WI38 (cell line): ENCODE results near the gene ANKRD13A.
"Not testable (repeated sequence)": the region's sequence is repeated elsewhere in the genome, so short reads cannot be mapped to it uniquely, and the experiment has no call there.

Experiments used
- H3K4me3 ChIP-seq: 2 replicates; pipeline ENCODE4 v1.5.1; 2011; ENCODE audit warnings: low read depth, mild to moderate bottlenecking, control low read depth, low read length
- TF ChIP-seq, protein P1 (sequence below): IDR thresholded peaks from 2 replicates; pipeline ENCODE4 v1.5.1; 2012; ENCODE audit warnings: low read depth, mild to moderate bottlenecking, control low read depth, low read length

ANKRD13A gene

DNA sequence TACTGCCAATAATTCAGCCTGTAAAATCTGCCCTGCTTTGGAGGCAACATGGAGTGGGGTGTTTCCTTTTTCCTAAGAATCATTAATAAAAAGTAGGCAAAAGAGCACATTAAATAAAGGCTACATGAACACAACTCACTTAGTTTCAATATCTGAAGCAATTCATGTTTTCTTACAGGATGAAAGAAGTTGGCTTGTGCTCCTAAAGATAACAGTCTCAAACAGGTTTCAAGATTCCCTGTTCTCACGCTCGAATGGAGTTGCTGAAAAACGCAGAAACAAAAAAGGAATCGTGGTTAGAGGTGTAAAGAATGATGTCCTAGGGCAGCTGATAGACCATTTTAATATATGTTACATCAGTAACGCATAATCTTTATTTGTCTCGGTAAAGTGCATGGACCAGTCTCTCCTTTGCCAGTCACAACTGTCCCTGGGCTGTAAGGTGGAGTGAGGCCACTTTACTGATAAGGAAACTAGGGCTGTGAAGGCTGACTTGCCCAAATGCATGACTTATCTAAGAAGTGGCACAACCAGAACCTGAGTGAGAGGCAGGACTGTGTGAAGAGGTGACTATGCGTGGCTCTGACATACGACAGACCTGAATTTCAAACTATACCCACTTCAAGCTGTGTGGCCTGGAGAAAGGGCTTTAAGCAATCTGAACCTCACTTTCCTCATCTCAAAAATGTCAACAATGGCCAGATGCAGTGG lies 15.6 kb upstream of the ANKRD13A start:
- TF ChIP-seq, protein P1, sequence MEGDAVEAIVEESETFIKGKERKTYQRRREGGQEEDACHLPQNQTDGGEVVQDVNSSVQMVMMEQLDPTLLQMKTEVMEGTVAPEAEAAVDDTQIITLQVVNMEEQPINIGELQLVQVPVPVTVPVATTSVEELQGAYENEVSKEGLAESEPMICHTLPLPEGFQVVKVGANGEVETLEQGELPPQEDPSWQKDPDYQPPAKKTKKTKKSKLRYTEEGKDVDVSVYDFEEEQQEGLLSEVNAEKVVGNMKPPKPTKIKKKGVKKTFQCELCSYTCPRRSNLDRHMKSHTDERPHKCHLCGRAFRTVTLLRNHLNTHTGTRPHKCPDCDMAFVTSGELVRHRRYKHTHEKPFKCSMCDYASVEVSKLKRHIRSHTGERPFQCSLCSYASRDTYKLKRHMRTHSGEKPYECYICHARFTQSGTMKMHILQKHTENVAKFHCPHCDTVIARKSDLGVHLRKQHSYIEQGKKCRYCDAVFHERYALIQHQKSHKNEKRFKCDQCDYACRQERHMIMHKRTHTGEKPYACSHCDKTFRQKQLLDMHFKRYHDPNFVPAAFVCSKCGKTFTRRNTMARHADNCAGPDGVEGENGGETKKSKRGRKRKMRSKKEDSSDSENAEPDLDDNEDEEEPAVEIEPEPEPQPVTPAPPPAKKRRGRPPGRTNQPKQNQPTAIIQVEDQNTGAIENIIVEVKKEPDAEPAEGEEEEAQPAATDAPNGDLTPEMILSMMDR, result no peak
- no peak overlapping the region for H3K4me3 ChIP-seq

DNA sequence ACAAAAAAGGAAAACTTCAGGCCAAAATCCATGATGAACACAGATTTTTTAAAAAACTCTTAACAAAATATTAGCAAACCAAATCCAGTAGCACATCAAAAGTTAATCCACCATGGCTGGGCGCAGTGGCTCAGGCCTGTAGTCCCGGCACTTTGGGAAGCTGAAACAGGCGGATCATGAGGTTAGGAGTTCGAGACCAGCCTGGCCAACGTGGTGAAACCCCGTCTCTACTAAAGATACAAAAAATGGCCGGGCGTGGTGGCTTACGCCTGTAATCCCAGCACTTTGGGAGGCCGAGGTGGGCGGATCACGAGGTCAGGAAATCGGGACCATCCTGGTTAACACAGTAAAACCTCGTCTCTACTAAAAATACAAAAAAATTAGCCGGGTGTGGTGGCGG lies 13.0 kb upstream of the ANKRD13A start:
- H3K4me3 ChIP-seq, result not testable (repeated sequence)

DNA sequence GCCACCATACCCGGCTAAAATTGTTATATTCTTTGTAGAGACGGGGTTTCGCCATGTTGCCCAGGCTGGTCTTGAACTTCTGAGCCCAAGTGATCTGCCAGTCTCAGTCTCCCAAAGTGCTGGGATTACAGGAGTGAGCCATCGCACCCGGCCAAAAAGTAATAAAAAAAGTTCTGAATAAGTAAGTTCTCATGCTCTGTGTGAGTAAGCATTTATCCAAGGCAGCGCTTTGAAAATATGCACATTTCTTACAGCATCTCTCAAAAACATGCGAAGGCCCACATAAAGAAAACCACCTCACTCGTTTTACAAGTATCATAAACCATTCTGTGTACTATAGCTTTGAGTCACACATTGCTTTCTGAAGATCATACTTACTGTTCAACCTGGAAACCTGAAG lies 11.6 kb upstream of the ANKRD13A start:
- TF ChIP-seq, protein P1, result no peak
- no peak overlapping the region for H3K4me3 ChIP-seq

DNA sequence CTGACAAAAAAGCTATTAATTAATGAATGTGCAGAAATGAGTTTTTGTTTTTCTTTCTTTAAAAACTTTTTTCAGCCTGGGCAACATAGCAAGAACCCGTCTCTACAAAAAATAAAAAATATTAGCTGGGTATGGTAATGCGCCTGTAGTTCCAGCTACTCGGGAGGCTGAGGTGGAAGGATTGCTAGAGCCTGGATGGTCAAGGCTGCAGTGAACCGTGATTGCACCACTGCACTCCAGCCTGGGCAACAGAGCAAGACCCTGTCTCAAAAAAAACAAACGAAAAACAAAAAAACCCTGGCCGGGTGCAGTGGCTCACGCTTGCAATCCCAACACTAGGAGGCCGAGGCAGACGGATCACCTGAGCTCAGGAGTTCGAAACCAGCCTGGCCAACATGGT lies 11.0 kb upstream of the ANKRD13A start:
- TF ChIP-seq, protein P1, result no peak
- no peak overlapping the region for H3K4me3 ChIP-seq

DNA sequence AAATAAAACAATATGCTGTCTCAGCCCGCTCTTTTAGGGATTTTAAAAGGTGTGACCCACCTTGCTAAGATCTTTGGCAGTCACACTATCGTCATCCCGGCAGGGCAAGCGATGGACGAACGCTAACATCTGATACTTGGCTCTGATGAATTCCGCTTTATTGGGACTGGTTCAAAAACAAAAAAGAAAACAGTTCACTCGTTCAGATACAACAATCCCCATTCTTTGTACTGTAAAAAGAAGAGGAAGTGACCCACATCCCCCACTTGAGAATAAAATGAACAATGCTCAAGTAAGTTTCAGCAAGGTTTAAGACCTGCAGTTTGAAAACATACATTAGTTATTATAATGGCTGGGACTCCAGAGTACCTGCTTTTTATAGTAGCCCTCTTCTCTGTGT lies 10.3 kb upstream of the ANKRD13A start:
- no peak overlapping the region for H3K4me3 ChIP-seq
- TF ChIP-seq, protein P1, result no peak

DNA sequence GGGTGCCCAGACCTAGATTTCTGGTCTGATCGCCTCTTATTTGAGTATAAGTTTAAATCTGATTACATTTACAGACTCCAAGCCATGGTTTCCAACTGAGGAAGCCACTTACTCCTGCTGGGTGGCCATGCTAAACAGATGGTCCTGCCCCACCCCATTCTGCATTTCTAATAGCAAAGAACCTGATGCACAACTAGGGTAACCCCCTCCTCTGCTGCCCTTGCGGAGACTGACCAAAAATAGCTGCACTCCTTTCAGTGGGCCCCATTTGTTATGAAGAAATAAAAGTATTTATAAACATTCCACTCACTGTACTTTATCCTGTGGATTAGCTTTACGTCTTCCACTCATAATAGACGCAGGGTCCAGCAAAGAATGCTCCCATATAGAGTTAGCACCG lies 9.8 kb upstream of the ANKRD13A start:
- TF ChIP-seq, protein P1, result no peak
- H3K4me3 ChIP-seq, result no peak overlapping the region

DNA sequence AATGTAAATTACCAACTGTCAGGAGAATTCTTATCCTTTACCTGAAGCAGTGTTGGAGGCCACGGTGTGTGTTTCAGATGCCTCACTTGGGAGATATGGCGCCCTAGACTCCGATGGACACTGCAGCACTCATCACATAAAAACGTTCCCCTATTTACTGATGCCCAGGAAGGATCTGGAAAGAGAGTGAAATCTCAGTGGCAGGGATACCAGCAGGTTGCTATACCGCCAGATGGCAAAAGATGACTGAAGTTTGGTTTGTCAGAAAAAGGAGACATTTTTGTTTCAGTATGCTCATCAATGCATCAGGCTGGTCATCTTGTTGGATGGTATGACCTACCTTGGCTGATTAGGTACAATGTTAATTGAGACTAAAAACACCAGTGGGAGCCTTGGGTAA lies 7.6 kb upstream of the ANKRD13A start:
- H3K4me3 ChIP-seq, result no peak overlapping the region
- TF ChIP-seq, protein P1, result no peak

DNA sequence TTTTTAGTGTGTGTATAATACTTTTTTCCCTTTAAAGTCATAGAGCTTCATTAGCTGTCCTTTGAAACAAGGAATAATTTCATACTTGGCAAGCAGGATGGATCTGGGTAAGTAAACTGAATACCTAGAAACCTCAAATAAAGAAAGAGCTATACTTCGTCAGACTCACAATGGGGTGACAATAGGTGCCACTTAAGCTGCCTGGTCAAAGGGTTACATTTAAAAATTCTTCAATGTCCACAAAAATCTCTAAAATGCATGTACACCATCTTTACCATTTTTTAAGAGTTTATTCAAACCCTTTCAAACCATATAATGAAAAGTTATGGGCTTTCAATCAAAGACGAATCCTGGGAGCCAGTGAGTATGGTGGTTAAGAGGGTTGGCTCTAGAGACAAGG lies 6.1 kb upstream of the ANKRD13A start:
- H3K4me3 ChIP-seq, result no peak overlapping the region
- TF ChIP-seq, protein P1, result no peak
